IMR-90 (cell line): ENCODE results near the gene MGA. TPM values are rescaled to one million over a fixed set of nuclear protein-coding genes. Genes with fewer than 3 reads are reported as not detected.

Experiments
- ATAC-seq: fragments of 200-7000 bp; cut with Tn5 transposase; 2 replicates; pipeline ENCODE4 v1.9.1; 2020; ENCODE audit warnings: low read depth, mild to moderate bottlenecking, moderate library complexity
- BruUV-seq: library from RNA; stranded (reverse); fragments of 400-500 nt; replicated peaks from 2 replicates; lab custom pipeline; 2021; lab: Mats Ljungman, UMichigan
- CTCF ChIA-PET: fragments of 300-600 bp; formaldehyde crosslinking; extraction: SDS; loops from one replicate; lab custom pipeline; 2021; ENCODE audit warnings: antibody characterized with exemption; lab: Yijun Ruan, JAX
- POLR2A ChIA-PET: fragments of 300-600 bp; sonication (Branson Sonifier 250); formaldehyde crosslinking; loops from one replicate; lab custom pipeline; 2022; ENCODE audit warnings: antibody characterized with exemption; ENCODE audit not compliant: unreplicated experiment; lab: Charles Lee
- DNase-seq: peaks from one replicate; pipeline ENCODE4 v3.0.0; 2013
- H2AFZ ChIP-seq: replicated peaks from 2 replicates; pipeline ENCODE3; 2013; ENCODE audit warnings: low read length, mild to moderate bottlenecking; ENCODE audit not compliant: poor library complexity
- H2AK5ac ChIP-seq: 2 replicates; pipeline ENCODE4 v1.6.1; 2013; ENCODE audit warnings: low read depth, low read length, inconsistent platforms
- H2AK9ac ChIP-seq: replicated peaks from 2 replicates; pipeline ENCODE3; 2013; ENCODE audit warnings: mild to moderate bottlenecking, low read depth, low read length, moderate library complexity; ENCODE audit not compliant: poor library complexity
- H2BK120ac ChIP-seq: 2 replicates; pipeline ENCODE4 v1.6.1; 2013; ENCODE audit warnings: low read depth, low read length, inconsistent platforms
- H2BK15ac ChIP-seq: 3 replicates; pipeline ENCODE4 v1.6.1; 2013; ENCODE audit warnings: low read depth, low read length, inconsistent platforms
- H2BK20ac ChIP-seq: 2 replicates; pipeline ENCODE4 v1.6.1; 2013; ENCODE audit warnings: low read depth, mild to moderate bottlenecking, inconsistent platforms, low read length, moderate library complexity
- H2BK5ac ChIP-seq: 2 replicates; pipeline ENCODE4 v1.6.1; 2013; ENCODE audit warnings: mild to moderate bottlenecking, low read depth, low read length, inconsistent platforms; ENCODE audit not compliant: poor library complexity, severe bottlenecking
- H3K14ac ChIP-seq: replicated peaks from 2 replicates; pipeline ENCODE4 v1.6.1; 2013; ENCODE audit warnings: low read depth, low read length, inconsistent platforms
- H3K18ac ChIP-seq: 2 replicates; pipeline ENCODE4 v1.6.1; 2013; ENCODE audit warnings: low read depth, low read length, control low read depth
- H3K23ac ChIP-seq: 2 replicates; pipeline ENCODE4 v1.6.1; 2013; ENCODE audit warnings: low read depth, low read length, inconsistent platforms
- H3K27ac ChIP-seq: 2 replicates; pipeline ENCODE4 v1.5.1; 2013; ENCODE audit warnings: mild to moderate bottlenecking, control low read depth, low read length; ENCODE audit not compliant: insufficient read depth
- H3K27me3 ChIP-seq: 2 replicates; pipeline ENCODE4 v1.6.1; 2013; ENCODE audit warnings: low read length; ENCODE audit not compliant: control insufficient read depth, insufficient read depth
- H3K36me3 ChIP-seq: 2 replicates; pipeline ENCODE4 v1.6.1; 2013; ENCODE audit warnings: low read length, mixed read lengths; ENCODE audit not compliant: control insufficient read depth, insufficient read depth
- H3K4ac ChIP-seq: 2 replicates; pipeline ENCODE4 v1.6.1; 2013; ENCODE audit warnings: low read depth, low read length, inconsistent platforms
- H3K4me1 ChIP-seq: 2 replicates; pipeline ENCODE4 v1.6.1; 2013; ENCODE audit warnings: low read length, mixed read lengths; ENCODE audit not compliant: control insufficient read depth, insufficient read depth
- H3K4me2 ChIP-seq: 2 replicates; pipeline ENCODE4 v1.6.1; 2013; ENCODE audit warnings: low read depth, mild to moderate bottlenecking, control low read depth, low read length, moderate library complexity
- H3K4me3 ChIP-seq: 2 replicates; pipeline ENCODE4 v1.5.1; 2013; ENCODE audit warnings: low read depth, mild to moderate bottlenecking, control low read depth, low read length, moderate library complexity; ENCODE audit not compliant: insufficient read depth
- H3K56ac ChIP-seq: 2 replicates; pipeline ENCODE4 v1.6.1; 2013; ENCODE audit warnings: low read length, inconsistent platforms; ENCODE audit not compliant: insufficient read depth; ENCODE audit errors: extremely low read depth
- H3K79me1 ChIP-seq, 2 experiments: 2 replicates each; pipeline ENCODE4 v1.6.1; 2013; ENCODE audit warnings: low read length in 2 of 2, inconsistent platforms in 1 of 2, low read depth in 1 of 2
- H3K9ac ChIP-seq: 2 replicates; pipeline ENCODE4 v1.6.1; 2013; ENCODE audit warnings: low read depth, low read length, control low read depth
- H3K9me1 ChIP-seq: 2 replicates; pipeline ENCODE4 v1.6.1; 2013; ENCODE audit warnings: low read length, inconsistent platforms; ENCODE audit not compliant: insufficient read depth
- H3K9me3 ChIP-seq: 2 replicates; pipeline ENCODE4 v1.6.1; 2013; ENCODE audit warnings: low read length; ENCODE audit not compliant: control insufficient read depth, insufficient read depth
- H4K20me1 ChIP-seq: 2 replicates; pipeline ENCODE4 v1.6.1; 2013; ENCODE audit warnings: low read length, inconsistent platforms; ENCODE audit not compliant: insufficient read depth
- H4K5ac ChIP-seq: 2 replicates; pipeline ENCODE4 v1.6.1; 2013; ENCODE audit warnings: mild to moderate bottlenecking, low read depth, low read length, control low read depth
- H4K8ac ChIP-seq, 2 experiments: 2 replicates each; pipeline ENCODE4 v1.6.1; 2013; ENCODE audit warnings: low read depth in 2 of 2, low read length in 2 of 2, control low read depth in 1 of 2, inconsistent platforms in 1 of 2
- H4K91ac ChIP-seq: 2 replicates; pipeline ENCODE4 v1.6.1; 2013; ENCODE audit warnings: low read depth, low read length, inconsistent platforms; ENCODE audit not compliant: insufficient read depth
- CHD1 ChIP-seq: IDR thresholded peaks from 2 replicates; pipeline ENCODE4 v1.6.1; 2012; ENCODE audit warnings: low read depth, low read length, improper control_type of control experiment
- MAFK ChIP-seq: IDR thresholded peaks from 2 replicates; pipeline ENCODE4 v1.6.1; 2012; ENCODE audit warnings: low read depth, low read length, improper control_type of control experiment
- NFE2L2 ChIP-seq: fragments of 150-350 bp; IDR thresholded peaks from 2 replicates; pipeline ENCODE4 v1.6.1; 2016; ENCODE audit warnings: low read depth, mild to moderate bottlenecking, low read length
- POLR2A ChIP-seq: IDR thresholded peaks from 2 replicates; pipeline ENCODE4 v1.6.1; 2012; ENCODE audit warnings: mild to moderate bottlenecking, low read depth, low read length
- SMC3 ChIP-seq: fragments of 150-350 bp; IDR thresholded peaks from 2 replicates; pipeline ENCODE4 v1.6.1; 2016; ENCODE audit warnings: low read depth, mild to moderate bottlenecking, antibody characterized with exemption, low read length, moderate library complexity
- dilution Hi-C: fragments of 300-500 bp; cut with HindIII; formaldehyde crosslinking; loops from one replicate; pipeline ENCODE4 v1.14.3; 2018; ENCODE audit warnings: low sequenced_read_pairs; ENCODE audit not compliant: unreplicated experiment
- in situ Hi-C: fragments of 300-500 bp; cut with MboI; formaldehyde crosslinking; loops from 3 replicates; pipeline ENCODE4 v1.14.3; 2019; ENCODE audit warnings: low sequenced_read_pairs, inconsistent platforms, mixed read lengths
- intact Hi-C: fragments of 100-400 bp; cut with micrococcal nuclease; formaldehyde crosslinking; loops from 2 replicates; pipeline ENCODE4 v1.10.0; 2022
- polyA plus RNA-seq, 3 experiments: library from polyadenylated mRNA; depleted of rRNA; stranded (reverse); fragments of >200 nt; gene quantifications; 2 replicates each; pipeline ENCODE4 v1.2.3, GENCODE V29; 2012; ENCODE audit warnings: low replicate concordance in 1 of 3
- total RNA-seq: library from RNA; depleted of rRNA; stranded (reverse); fragments of >200 nt; gene quantifications from 2 replicates; pipeline ENCODE4 v1.2.3, GENCODE V29; 2012

The MGA gene
- total and polyA plus RNA-seq, 2 of the 4 experiments (the other 2 are of a cell fraction), result 3.2 to 38.0 TPM

DNA sequence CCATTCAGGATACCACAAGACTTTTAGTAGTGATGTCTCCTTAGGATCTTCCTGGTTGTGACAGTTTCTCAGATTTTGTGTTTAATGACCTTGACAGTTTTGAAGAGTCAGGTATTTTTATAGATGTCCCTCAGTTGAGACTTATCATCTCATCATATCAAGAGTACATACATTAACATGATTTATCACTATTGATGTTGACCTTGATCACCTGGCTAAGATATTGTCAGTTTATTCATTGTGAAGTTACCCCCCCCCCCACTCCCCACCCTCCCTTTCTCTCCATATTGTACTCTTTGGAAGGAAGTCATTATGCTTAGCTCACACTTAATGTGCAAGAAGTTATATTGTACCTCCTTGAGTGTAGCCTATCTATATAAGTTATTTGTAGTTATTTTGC is 42.9 kb downstream of the MGA start:
- CTCF ChIA-PET, result no interaction called here

More for the DNA sequence above, 42.9 kb downstream of the MGA start:
- in situ Hi-C loops (no loop called here), intact Hi-C loops (no loop called here), dilution Hi-C loops (no loop called here)
- no peak overlapping the region for H2AFZ ChIP-seq
- no peak overlapping the region for H2BK20ac ChIP-seq
- no peak overlapping the region for H3K9ac ChIP-seq
- no peak overlapping the region for H2BK5ac ChIP-seq
- no peak for ATAC-seq
- H2BK120ac ChIP-seq, result no peak overlapping the region
- POLR2A ChIA-PET, result no interaction called here
- 0 out of 2 replicates have a peak, but pooled peaks cover 3% of the 10 kb centered on the region for H3K9me1 ChIP-seq
- peaks cover 4% of the 10 kb centered on the region for H4K20me1 ChIP-seq
- H3K27me3 ChIP-seq, result no peaks in the 10 kb centered on the region
- no peak overlapping the region for H3K4me2 ChIP-seq
- peaks cover 19 to 40% of the 10 kb centered on the region in 2 experiments for H3K79me1 ChIP-seq
- no peak overlapping the region for H3K18ac ChIP-seq
- H3K56ac ChIP-seq, result no peak overlapping the region
- no peak overlapping the region for H4K5ac ChIP-seq
- H3K14ac ChIP-seq, result no peak overlapping the region
- H2AK5ac ChIP-seq, result no peak overlapping the region
- TF ChIP-seq NFE2L2 (no peak), MAFK (no peak), CHD1 (no peak), POLR2A (no peak), SMC3 (no peak)
- peaks cover 7% of the 10 kb centered on the region; the same call in 1 of the 2 replicates for H3K36me3 ChIP-seq
- no peak overlapping the region for H4K8ac ChIP-seq
- H2BK15ac ChIP-seq, result no peak overlapping the region
- H3K23ac ChIP-seq, result no peak overlapping the region
- H3K27ac ChIP-seq, result no peak overlapping the region
- H4K91ac ChIP-seq, result no peak overlapping the region
- H3K4ac ChIP-seq, result no peak overlapping the region
- no peaks in the 10 kb centered on the region for H3K4me1 ChIP-seq
- DNase-seq, result no peak
- no peaks in the 10 kb centered on the region for H3K9me3 ChIP-seq
- no TSS peak for BruUV-seq
- no peak overlapping the region for H2AK9ac ChIP-seq
- no peak overlapping the region for H3K4me3 ChIP-seq
